Measurements from ENCODE around the gene ADORA1. TPM values are rescaled to one million over a fixed set of nuclear protein-coding genes. Genes with fewer than 3 reads are reported as not detected.

Gene ADORA1
- total and polyA plus RNA-seq, 2 donors (not counting 3 experiments of a cell fraction or from before 2014, with no cell fraction given), result 0.15 TPM; not detected in 1

DNA sequence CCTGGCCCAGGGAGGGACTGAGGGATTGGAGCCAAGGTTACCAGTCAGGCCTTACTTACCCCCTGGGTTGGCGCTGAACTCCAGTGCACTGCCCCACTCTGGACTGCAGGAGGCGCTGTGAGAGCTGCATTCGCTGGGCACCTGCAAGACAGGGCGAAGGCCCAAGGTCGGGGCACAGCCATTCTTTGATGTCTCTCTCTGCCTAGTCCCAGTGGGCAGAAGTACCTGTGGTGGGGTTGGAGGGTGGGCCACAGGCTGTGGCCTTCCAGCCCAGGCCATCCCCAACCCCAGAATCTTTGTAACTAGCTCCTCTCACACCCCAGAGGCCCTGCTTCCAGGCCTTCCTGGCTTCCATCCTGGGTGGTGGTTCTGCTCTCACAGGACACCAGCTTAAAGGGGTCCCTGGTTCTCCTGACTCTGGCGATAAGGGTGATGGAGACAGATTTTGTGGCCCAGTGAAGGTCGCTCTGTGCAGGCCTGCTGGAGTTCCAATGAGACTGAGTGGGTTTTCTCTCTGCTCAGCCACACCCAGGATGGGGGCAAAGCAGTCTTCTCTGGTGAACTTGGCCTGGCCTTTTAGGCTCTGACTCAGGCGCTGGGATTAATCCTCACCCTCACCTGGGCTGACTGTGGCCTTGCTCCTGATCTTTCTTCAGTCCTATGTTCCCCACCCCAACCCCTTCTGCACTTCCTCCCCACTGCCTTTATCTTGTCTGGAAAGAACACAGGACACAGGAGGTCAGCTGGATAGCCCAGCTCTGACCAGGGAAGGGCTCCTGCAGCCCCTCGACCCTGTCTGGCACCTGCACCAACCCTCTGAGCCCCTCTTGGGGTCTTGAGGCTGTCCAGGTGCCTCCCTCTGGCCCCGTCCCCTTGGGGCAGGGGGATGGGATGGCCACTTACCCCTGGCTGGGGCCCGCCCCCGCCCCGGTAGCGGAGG, 42.7 kb upstream of the ADORA1 start:
- H3K9ac ChIP-seq (replicated peaks; ENCODE audit: extremely low read depth, insufficient read depth, low read length), result no peak overlapping the region
- no peaks in the 10 kb centered on the region for H3K36me3 ChIP-seq (ENCODE audit: control insufficient read depth in 2 of 2, extremely low read depth in 1 of 2, insufficient read depth in 2 of 2, low read length in 2 of 2)
- no peak overlapping the region for H3K4me3 ChIP-seq (replicated peaks in 1 of 3; ENCODE audit: insufficient read depth in 1 of 3, low read depth in 1 of 3, low read length in 3 of 3)
- H3K4me1 ChIP-seq (ENCODE audit: control insufficient read depth, extremely low read depth, insufficient read depth, low read length), result no peaks in the 10 kb centered on the region
- no peak overlapping the region for H2AFZ ChIP-seq (ENCODE audit: low read depth, low read length)
- no peak overlapping the region for H3K4me2 ChIP-seq (ENCODE audit: insufficient read depth, low read length)
- DNase-seq (ENCODE audit: low read depth, low spot score) (no peak), FAIRE-seq (no peak)
- ChIA-PET CTCF (interaction anchor here (0.7 to 3.7 kb wide), 11 partner anchors 8 to 188 kb away, joined by 3 to 26 read pairs (median 4); no protein-coding TSS in a partner anchor), POLR2A (no interaction called here)
- dilution Hi-C loops (cut with MboI; ENCODE audit: extremely low pct_ligation_motif_present, low sequenced_read_pairs), result no loop called here
- H3K27ac ChIP-seq (ENCODE audit: insufficient read depth, low read depth, low read length), result no peak overlapping the region
- no TSS peak for BruUV-seq (replicated peaks)
- no peaks in the 10 kb centered on the region for H4K20me1 ChIP-seq (replicated peaks; ENCODE audit: control insufficient read depth, extremely low read depth, insufficient read depth, low read length)
- H3K79me2 ChIP-seq (ENCODE audit: control insufficient read depth, insufficient read depth, low read length), result no peaks in the 10 kb centered on the region
- no peaks in the 10 kb centered on the region for H3K9me1 ChIP-seq (replicated peaks; ENCODE audit: control insufficient read depth, extremely low read depth, insufficient read depth, low read length)
- peaks cover 6 to 10% of the 10 kb centered on the region in 2 experiments for H3K27me3 ChIP-seq (ENCODE audit: control insufficient read depth in 2 of 2, insufficient read depth in 2 of 2, low read length in 2 of 2)
- intact Hi-C loops (cut with micrococcal nuclease), result no loop called here
- no peaks in the 10 kb centered on the region for H3K9me3 ChIP-seq (replicated peaks; ENCODE audit: control insufficient read depth, insufficient read depth, low read length)
- no peak for TF ChIP-seq MYC (IDR thresholded peaks at IDR 0.05; ENCODE audit: low read depth, low read length)
- TF ChIP-seq, protein P1, sequence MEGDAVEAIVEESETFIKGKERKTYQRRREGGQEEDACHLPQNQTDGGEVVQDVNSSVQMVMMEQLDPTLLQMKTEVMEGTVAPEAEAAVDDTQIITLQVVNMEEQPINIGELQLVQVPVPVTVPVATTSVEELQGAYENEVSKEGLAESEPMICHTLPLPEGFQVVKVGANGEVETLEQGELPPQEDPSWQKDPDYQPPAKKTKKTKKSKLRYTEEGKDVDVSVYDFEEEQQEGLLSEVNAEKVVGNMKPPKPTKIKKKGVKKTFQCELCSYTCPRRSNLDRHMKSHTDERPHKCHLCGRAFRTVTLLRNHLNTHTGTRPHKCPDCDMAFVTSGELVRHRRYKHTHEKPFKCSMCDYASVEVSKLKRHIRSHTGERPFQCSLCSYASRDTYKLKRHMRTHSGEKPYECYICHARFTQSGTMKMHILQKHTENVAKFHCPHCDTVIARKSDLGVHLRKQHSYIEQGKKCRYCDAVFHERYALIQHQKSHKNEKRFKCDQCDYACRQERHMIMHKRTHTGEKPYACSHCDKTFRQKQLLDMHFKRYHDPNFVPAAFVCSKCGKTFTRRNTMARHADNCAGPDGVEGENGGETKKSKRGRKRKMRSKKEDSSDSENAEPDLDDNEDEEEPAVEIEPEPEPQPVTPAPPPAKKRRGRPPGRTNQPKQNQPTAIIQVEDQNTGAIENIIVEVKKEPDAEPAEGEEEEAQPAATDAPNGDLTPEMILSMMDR (IDR thresholded peaks at IDR 0.05; ENCODE audit: extremely low read depth in 1 of 2, insufficient read depth in 1 of 2, low read depth in 1 of 2, low read length in 2 of 2), result peak; percentile 48 to 50
